T-helper 2 cell treated with Interferon-gamma antibody and Interleukin-4, amounts not matched to agents 100 ng/mL and 5 ng/mL, for 36 hours (primary cell): ENCODE measurements around the gene DSCAM. TPM values are rescaled to one million over a fixed set of nuclear protein-coding genes. Genes with fewer than 3 reads are reported as not detected.

ENCODE experiments used
- intact Hi-C: fragments of 100-400 bp; cut with micrococcal nuclease; formaldehyde crosslinking; loops from one replicate; pipeline ENCODE4 v1.15.1; 2023
- total RNA-seq: library from RNA; stranded (reverse); gene quantifications from 2 replicates; pipeline ENCODE4 v1.2.3, GENCODE V29; 2022

The DSCAM gene
- total RNA-seq, 1 donor from 2014 or later = not detected

DNA sequence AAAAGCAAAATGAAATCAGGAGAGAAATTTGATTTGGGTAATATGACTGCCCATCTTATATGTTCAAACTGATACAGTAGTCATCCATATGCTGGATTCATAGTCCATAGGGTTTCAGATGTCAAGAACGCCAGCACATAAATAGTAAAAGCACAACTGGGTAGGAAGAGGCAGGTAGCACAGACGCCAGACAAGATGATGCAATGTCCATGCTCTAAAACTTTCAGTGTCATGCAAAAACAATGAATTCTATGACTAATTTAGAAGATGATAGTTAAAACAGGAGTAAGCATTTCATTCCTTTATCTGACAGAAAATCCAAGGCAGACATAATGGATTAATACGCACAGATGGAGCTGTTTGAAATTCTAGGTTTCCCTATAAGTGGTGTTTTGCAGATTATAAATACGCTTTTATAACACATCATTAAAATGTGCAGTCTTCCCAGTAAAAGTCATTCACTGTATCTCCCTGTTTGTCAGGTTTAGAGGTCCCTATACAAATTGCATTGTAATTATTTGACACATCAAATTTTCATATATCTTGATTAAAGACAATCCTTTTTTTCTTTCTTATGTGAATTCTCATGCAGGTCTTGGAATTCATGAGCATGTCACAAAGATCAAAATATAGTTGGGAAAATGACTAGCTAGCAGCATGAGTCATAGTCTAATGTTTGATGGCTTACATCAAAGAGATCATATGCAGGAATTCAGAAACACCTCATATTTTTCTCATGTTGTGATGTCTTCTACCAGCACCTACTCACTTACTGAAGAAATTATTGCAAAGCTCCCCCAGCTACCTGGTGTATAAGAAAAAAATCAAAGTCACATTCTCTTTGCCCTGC, 139.9 kb downstream of the DSCAM start:
- intact Hi-C loops = no loop called here

DNA sequence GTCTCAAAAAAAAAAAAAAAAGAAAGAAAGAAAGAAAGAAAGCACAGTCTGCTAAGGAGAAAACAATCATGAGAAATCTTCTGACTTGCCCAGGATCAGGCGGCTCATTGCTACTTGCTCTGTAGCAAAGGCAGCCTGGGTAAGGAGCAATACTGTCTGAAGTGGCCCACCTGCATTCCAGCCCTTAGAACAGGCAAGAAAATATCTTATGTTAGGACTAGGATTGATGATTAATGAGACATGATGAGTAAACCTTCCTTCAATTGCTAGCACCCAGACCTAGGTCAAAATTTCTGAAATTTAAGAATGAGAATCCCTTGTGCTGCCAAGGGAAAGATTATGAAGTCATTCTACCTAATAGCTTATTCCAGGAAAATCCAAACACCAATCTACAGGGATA, 140.8 kb downstream of the DSCAM start:
- intact Hi-C loops = no loop called here

DNA sequence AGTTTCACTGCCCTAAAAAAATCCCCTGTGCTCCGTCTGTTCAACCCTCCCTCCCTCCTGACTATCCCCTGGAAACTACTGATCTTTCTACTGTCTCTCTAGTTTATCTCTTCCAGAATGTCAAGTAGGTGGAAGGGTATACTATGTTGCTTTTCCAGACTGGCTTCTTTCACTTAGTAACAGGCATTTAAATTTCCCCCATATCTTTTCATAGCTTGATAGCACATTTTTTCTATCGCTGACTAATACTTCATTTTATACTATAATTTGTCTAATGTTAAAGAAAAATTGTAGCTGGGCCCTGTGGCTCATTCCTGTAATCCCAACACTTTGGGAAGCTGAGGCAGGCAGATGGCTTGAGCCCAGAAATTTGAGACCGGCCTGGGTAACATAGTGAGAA, 142.8 kb downstream of the DSCAM start:
- intact Hi-C loops = no loop called here

- intact Hi-C loops = no loop called here
These were observed 147.6 kb downstream of the DSCAM start for GRCh38 chr21:40699366-40699765.

DNA sequence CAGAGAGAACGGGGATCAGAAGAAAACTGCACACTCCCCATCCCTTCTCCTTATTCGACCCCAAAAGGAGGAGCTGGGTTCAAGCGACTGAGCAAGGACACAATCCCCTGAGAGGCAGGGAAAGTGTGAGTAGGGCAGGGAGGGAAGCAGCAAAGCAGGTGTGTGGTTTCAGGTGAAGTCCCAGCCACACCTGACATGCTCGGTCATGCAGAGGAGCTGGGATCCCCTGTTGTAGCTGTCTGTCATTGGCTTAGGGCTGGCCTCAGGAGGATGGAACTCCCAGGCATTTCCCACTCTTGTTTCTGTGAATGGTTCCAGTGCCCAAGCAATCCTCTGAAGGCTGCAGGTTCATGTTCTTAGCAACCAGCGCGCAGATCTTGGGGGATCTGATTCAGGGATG, 150.7 kb downstream of the DSCAM start:
- intact Hi-C loops = no loop called here

GRCh38 chr21:40689840-40690360, 157.1 kb downstream of the DSCAM start:
- intact Hi-C loops = no loop called here

GRCh38 chr21:40689217-40689616, 157.7 kb downstream of the DSCAM start:
- intact Hi-C loops = no loop called here

- intact Hi-C loops = no loop called here
These were observed 158.7 kb downstream of the DSCAM start for GRCh38 chr21:40688106-40688864.

- intact Hi-C loops = no loop called here
These were observed 159.3 kb downstream of the DSCAM start for GRCh38 chr21:40687625-40688024.

GRCh38 chr21:40686526-40686925, 160.4 kb downstream of the DSCAM start:
- intact Hi-C loops = no loop called here

DNA sequence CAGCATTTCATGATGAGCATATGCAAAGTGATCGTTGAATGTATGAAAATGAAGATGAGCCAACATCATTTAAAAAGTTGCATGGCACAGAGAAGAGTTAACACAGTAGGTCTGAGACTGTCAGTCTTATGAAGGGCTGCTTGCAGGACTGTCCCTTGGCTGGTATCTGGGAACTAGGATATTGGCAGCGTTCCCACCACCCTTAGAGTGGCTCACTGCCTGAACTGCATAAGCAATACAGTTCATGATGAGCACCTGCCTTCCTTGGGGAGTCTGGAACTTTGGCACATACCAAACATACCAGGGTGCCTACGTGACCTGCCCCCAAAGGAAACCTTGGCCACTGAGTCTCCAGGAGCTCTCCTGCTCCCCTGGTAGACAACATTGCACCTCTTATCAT, 161.8 kb downstream of the DSCAM start:
- intact Hi-C loops = no loop called here

DNA sequence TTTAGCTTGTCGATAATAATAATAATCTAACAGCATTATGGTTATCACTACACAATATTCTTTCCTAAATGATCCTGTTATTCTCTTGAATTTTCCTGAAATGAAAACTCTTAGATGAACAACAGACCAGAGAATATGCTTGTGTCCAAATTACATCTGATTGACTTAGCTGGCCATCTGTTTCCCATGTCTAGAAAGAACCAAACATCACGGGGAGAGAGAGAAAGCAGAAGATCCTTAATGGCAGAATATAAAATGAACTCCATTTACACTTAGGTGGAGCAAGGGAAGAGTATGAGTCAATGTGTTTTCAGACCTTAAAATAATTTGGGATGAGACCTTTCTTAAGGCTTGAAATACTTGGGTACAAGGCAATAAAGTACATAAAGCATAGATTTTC, 162.2 kb downstream of the DSCAM start:
- intact Hi-C loops = no loop called here

DNA sequence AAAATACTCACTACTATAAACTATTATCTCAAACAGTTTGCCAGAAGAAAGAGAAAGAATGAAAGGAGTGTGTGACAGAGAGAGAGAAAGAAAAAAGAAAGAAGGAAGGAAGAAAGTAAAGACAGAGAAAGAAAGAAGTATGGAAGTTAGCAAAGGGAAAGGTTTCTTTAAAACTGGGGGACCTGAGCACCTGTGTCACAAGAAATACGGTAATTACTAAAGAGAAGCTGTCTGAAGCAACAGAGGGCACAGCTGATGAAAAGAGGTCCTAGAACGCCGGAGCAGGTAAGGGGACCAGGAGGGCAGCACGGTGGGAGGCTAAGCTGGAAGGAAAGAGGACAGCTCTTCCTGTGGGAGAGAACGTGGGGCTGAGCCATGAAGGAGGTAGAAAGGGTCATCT, 163.6 kb downstream of the DSCAM start:
- intact Hi-C loops = no loop called here

- intact Hi-C loops = no loop called here
These were observed 165.6 kb downstream of the DSCAM start for GRCh38 chr21:40681164-40681859.

DNA sequence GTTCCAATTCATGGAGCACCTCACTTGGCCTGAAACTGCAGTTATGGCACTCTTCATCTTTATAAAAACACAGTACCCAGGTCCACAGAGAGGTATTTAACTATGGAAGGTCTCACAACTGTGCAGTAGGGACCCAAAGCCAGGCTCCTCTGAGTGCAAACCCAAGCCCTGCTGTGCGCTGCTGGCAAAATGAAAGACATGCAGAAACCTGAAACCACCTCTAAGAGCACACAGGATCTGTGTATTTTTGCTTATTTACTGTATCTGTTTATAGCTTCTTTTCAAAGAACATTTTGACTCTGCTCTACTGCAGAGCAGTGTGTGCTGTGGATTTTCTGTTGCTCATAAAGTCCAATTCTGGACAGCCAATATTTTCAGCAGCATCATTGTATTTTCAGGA, 166.6 kb downstream of the DSCAM start:
- intact Hi-C loops = no loop called here

- intact Hi-C loops = no loop called here
These were observed 168.2 kb downstream of the DSCAM start for GRCh38 chr21:40678681-40679284.

DNA sequence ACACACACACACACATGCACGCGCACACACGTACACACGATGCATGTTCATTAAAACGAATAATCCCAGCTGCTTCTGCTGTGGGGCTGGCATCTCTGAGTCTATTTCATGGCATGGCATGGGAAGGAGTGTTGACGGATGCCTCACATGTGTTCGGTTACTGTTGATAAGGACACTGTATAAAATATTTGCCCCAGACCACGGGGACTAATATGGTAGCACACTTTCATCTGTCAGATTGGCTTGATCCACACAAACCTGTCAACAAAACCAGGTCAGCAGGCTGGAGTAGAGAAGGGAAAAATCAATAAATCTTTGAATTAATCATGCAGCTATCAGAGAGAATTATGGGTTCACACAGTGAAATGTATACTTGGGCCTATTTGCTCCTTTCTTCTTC, 171.9 kb downstream of the DSCAM start:
- intact Hi-C loops = no loop called here

DNA sequence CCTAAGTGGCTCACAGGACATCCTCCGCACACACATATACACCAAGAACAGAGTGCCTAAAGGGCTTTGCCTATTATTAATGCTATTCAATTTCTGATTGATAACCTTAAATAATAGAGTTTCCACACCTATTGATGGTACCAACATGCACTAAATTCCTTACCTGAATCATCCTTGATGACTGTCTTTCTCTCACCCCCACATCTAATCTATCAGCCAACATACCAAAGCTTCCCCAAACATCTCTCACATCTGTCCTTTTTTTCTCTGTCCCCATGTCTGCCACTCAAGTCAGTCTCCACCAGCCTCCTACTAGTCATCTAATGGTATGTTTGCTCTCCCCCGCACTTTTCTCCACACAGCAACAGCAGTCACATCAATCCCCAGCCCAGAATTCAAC, 174.4 kb downstream of the DSCAM start:
- intact Hi-C loops = no loop called here

GRCh38 chr21:40671716-40672115, 175.2 kb downstream of the DSCAM start:
- intact Hi-C loops = no loop called here

DNA sequence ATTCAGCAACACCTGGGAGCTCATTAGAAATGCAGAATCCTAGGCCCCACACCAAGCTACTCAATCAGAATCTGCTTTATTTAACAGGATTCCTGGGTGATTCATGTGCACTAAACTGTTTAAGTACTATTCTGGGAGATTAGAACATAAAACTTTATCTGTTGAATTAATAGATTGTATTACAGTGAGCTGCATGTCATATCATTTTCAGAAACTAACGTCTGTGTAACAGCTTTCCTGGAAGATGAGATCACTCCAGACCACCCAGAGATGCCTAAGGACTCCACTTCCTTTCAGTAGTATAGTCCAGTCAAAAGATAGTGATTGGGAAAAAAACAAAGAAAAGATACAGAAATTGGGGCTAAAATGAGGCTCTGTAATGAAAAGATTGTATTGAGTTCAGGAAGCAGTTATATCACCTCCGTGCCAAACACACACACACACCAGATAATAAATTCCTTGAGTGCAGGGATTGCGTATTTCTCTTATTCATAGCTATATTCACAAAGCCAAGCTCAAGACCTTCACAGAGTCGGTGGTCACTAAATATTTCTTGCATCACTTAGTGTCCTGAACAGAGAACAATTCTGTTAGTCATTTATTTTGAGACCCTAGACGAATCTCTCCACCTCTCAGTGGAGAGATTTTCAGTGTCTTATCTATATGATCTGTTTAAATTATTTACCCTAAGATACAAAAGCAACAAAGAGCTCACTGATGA, 178.2 kb downstream of the DSCAM start:
- intact Hi-C loops = no loop called here

DNA sequence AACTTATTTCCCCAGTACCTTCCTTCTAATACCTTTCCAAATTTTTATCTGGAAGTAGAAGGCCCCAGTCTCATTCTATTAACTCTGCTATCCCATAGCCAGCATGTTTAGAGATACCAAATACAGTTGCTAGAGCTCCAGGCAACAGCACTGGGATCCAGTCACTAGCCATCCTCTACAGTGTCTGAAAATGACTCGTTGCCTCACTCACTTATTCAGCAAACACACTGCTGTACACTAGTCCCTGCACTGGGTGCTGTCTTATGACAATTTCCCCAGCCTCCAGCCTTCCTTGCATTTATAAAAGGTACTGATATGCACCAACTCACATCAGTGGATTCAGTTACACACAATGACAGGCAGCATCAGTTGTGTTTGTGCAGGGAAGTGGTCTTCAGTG, 179.0 kb downstream of the DSCAM start:
- intact Hi-C loops = no loop called here
